HG02840 (cell line): ENCODE data around the gene WIPI1.

Experiments used
- ATAC-seq: cut with Tn5 transposase; IDR thresholded peaks from one replicate; pipeline ENCODE4 v1.9.1; 2021; ENCODE audit warnings: mild to moderate bottlenecking, moderate library complexity, moderate number of reproducible peaks; ENCODE audit not compliant: unreplicated experiment, low FRiP score

The WIPI1 gene

DNA sequence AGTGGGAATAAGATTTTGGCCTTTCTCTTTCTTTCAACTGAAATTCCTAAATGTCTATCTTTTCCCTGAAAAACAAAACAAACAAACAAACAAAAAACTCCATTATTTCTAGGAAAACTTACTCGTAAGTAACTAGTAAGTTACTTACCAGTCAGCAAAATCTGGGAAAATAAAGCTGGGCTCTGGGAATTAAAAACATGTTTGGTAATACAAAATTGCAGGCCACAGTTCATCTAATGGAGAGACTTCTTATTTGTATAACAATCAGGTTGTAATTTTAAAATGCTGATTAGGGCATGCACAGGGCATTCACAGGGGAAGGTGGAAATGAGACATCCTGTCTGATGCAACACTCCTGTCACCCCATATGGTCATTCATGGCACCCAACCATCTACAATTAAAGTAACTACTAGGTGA is 3.8 kb upstream of the WIPI1 start:
- no peak for ATAC-seq

GRCh38 chr17:68460715-68461114 is 3.4 kb upstream of the WIPI1 start:
- no peak for ATAC-seq

DNA sequence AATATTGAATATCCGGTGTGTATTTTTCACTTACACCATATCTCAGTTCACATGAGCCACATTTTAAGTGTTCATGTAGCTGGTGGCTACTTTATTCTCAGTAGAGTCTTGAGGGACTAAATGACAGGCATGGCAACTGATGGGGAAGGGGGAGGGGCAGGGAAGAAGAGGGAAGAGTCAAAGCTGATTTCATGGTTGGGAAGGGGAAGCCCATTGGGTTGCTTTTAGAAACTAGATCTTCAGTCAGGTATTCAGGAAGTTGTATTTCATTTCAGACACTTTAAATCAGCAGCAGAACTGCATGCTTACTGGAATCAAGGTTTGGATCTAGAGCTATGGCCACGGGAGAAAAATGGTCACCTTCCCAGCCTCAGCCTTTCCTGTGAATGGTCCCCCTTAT is 2.9 kb upstream of the WIPI1 start:
- no peak for ATAC-seq

DNA sequence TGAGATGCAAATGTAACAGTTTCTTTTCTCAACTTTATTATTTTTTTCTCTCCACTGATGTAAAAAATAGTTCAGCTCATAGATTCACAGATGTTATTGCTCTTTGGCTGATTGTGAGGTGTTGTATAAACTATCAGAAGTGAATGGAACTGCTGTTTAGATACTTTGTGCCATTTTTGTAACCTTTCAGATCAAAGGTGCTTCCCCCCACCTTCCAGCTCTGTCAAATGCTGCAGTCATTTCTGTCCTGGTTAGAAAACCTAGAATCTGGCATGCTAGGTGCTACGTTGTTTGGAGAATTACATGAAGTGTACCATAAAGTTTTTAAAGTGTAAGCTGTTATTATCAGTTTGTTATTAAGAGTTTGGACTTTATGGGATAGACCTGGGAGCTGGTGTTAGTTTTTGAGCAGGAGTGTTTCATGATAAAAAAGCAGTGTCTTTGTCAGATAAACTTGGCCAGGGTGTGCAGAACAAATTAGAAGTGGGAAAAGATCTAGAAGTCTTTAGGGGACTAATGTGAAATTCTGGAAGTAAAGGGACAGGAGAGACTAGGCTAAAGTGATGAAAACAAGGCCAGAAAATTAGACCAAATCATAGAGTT is 1.8 kb upstream of the WIPI1 start:
- ATAC-seq, result no peak

DNA sequence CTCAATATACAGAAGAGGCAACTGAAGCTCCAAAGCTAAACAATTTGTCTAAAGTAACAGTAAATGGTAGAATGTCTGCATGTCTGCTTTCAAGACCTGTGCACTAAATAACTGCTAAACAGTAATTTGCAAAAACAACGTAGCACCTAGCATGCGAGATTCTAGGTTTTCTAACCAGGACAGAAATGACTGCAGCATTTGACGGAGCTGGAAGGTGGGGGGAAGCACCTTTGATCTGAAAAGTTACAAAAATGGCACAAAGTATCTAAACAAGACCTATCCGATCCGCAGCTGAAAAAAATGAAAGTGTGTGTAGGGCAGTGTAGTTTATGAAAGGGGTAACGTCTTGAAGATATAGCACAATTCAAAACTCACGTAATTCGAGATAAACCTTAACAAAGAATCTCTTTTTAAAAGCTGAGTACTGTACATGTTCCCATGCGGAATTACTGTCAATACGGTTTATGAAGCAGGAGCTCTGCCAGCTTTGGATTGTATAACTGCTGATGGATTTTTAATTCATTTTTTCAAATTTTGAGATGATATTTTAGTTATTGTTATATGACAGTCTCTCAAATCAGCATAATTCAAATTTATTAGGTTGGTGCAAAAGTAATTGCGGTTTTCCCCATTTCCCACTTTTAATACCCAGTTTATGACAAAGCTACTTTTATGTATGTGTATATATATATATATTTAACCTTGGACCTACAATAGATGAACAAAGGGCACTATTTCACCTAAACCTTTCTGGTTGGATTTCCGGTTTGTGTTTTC is 1.2 kb upstream of the WIPI1 start:
- peak; percentile 7 for ATAC-seq

DNA sequence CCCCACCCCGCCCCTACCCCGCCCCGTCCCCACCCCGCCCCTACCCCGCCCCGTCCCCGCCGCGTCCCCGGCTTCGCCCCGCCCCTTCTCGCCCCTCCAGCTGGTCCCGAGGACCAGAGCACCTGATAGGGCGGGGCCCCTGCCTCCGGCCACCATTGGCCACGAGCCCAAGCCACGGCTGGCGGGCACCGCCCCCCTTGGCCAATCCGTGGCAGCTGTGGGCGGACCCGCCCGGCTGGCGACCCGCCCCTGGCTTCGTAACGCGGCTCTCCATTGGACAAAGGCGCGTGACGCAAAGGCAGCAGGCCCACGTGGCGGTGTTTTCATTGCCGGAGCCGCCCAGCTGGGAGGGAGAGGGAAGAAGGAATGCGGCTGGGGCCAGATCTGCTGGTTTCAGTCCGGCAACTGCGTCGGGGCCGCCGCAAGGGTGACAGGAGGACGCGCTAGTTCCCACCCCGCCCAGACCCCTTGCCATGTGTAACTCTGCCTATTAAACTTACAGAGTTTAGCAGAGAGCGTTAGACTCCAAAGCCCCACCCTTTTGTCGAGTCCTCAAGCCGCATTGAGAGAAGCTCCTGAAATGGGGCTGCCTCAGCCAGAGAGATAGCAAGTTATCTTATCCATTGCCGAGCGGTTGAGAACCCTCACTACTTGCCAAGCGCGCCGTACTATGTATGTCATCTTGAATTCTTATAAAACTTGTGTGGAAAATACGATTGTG is 403 bp upstream of the WIPI1 start:
- ATAC-seq, result peak; percentile 69

DNA sequence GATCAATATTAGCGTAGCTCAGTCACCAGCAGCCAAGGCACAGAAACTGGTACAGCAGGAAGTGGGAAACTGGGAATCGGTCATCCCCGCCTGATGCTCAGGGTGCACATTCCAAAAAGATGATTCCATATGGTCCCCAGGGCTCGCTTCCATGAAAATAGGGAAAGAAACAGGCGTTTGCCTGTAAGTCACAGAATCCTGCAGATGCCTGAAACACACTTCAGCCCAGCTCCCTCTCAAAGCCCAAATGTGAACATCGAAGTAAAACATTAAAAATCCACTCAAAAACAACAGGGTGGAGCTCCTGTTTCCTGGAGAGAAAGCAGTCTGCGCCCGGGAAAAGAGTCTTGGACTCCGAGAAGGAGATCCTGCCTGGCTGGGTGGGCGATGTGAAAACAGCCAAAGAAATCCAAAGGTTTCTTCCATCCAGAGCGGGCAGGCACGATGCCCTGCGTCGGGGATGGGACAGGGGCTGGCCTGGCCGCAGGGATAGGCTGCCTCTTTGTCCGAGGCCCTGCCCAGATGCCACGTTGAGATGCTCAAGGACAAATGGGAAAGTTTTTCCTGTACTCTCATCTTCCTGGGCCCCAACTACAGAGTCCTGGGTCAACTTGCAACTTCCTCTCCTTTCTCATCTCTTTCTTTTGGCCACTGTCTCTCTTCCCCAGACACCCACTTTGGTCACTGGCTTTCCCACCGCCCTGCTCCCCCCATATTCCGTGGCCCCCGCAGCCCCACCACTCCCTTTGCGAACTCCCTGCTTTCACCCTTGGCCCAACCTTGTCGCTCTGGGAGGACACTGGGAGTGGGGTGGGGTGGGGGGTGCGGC is 743 bp downstream of the WIPI1 start:
- ATAC-seq, result no peak

GRCh38 chr17:68455901-68456338 is 1.4 kb downstream of the WIPI1 start:
- no peak for ATAC-seq

- no peak for ATAC-seq
Observed at GRCh38 chr17:68453991-68454665, 3.2 kb downstream of the WIPI1 start.

DNA sequence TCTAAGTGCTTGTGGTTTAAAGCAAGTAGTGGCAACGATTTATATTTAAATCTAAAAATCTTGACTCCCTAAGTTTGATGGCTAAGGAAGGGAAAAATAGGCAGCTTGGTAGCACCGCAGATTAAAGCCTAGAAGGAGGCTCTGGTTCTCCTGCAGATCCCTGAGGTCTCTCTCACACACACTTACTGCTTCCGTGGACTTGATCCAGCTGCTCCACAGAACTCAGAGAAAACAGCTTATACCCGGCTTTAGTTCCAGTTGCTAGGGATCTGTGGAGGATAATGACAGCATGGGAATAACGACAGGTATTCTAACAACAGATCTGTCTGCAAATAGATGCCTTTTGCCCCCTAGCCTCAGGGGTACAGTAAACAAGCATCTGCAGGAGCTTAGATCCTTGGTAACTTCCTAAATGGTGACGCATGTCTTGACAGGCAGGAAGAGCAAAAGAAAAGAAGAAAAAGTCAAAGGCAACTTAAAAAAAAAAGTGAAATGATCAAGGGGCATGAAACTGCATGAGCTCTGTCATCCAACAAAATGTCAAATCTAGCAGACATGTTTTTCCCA is 4.5 kb downstream of the WIPI1 start:
- no peak for ATAC-seq

- ATAC-seq, result no peak
Observed at GRCh38 chr17:68451670-68452354, 5.5 kb downstream of the WIPI1 start.

GRCh38 chr17:68450801-68451200 is 6.5 kb downstream of the WIPI1 start:
- no peak for ATAC-seq

DNA sequence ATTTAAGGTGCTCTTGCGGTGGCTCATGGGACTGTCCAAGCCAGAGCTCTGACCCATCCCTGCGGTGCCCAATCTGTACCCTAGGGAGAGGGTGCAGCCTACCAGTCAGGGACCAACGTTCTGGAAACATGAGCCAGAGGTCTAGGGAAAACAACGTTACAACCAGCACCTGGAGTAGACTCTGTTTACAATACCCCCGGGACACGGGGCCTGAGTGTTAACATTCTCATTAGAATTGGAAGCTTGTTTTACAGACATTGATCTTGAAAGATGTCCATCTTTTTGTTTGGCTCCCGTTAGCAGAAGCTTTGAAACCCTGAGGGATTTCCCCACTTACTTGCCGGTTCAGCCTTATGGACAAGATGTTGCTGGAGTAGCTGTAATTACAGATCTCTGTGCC is 6.9 kb downstream of the WIPI1 start:
- no peak for ATAC-seq

DNA sequence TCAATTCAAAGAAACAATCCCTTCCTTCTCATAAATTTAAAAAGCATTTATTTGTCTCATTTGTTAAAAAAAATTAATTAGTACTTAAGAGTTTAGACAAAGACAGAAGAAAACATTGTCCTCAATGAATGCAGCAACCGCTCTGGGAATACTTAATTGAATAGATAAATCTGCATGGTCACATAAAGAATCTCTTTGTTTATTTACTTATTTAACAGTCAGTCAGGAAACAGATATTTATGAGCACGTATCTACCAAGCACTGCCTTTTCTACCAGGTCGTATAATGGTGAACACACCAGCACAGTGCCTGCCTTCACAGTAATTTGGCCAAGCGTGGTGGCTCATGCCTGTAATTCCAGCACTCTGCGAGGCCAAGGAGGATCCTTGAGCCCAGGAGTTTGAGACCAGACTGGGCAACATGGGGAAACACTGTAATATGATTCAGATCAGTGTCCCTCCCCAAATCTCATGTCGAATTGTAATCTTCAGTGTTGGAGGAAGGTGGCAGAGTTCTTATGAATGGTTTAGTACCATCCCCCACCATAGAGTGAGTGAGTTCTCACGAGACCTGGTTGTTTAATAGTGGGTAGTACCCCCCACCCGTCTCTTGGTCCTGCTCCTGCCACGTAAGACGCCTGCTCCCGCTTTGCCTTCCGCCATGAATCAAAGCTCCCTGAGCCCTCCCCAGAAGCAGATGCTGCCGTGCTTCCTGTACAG is 8.1 kb downstream of the WIPI1 start:
- ATAC-seq, result no peak

DNA sequence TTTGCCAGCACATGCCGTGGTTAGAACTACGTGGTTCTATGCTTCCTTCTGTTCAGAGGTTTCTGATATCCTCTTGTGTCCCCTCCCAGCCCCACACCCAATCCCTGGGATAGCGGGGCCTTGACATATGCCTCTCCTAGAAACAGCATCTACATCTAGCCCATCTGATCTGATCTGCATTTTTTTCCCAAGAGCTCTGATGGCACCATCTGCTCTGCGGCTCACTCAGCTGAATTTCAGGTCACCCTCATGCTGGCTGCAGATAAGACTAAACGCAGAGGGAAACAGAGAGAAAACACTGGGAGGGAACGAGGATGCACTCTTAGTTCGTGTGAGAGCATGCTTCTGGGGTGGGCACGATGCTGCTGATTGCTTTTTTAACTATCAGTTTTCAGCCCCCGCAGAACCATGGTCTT is 10.7 kb downstream of the WIPI1 start:
- ATAC-seq, result no peak

DNA sequence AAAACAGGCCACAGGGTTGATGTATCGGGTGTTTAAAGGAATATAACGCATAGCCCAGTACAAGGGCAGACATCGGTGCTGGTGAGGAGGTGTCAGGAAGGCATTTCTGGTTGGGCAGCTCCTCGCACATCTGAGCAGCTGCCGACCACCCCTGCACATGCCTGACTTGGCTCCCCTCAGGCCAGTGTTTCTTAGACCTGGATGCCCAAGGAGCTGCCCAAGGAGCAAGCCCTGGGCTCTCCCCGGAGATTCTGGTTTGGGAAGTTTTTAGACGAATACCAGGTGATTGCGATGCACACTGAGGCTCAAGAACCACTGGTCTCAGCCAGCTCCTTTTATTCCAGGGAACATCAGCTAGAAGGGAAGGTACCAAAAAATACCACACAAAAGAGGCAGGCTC is 11.6 kb downstream of the WIPI1 start:
- ATAC-seq, result no peak

- ATAC-seq, result no peak
Observed at GRCh38 chr17:68443972-68444464, 13.3 kb downstream of the WIPI1 start.

- ATAC-seq, result no peak
Observed at GRCh38 chr17:68441070-68441770, 16.1 kb downstream of the WIPI1 start.
